Measurements from ENCODE around the gene RBPJ.

DNA sequence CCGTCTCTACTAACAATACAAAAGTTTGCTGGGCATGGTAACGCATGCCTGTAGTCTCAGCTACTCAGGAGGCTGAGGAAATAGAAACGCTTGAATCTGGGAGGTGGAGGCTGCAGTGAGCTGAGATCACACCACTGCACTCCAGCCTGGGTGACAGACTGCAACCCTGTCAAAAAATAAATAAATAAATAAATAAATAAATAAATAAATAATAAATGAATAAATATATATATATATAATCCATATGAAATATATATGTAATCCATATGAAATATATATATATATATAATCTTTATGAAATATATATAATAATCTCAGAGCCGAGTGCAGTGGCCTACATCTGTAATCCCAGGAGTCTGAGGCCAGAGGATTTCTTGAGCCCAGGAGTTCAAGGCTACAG lies 17.8 kb upstream of the RBPJ start:
- TF ChIP-seq, protein P1, sequence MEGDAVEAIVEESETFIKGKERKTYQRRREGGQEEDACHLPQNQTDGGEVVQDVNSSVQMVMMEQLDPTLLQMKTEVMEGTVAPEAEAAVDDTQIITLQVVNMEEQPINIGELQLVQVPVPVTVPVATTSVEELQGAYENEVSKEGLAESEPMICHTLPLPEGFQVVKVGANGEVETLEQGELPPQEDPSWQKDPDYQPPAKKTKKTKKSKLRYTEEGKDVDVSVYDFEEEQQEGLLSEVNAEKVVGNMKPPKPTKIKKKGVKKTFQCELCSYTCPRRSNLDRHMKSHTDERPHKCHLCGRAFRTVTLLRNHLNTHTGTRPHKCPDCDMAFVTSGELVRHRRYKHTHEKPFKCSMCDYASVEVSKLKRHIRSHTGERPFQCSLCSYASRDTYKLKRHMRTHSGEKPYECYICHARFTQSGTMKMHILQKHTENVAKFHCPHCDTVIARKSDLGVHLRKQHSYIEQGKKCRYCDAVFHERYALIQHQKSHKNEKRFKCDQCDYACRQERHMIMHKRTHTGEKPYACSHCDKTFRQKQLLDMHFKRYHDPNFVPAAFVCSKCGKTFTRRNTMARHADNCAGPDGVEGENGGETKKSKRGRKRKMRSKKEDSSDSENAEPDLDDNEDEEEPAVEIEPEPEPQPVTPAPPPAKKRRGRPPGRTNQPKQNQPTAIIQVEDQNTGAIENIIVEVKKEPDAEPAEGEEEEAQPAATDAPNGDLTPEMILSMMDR (IDR thresholded peaks at IDR 0.05; ENCODE audit: poor library complexity), result no peak
- no peak for TF ChIP-seq EZH2 (IDR thresholded peaks at IDR 0.05; ENCODE audit: borderline replicate concordance)
